GM12878 (cell line): ENCODE measurements around the gene SVIL. TPM values are rescaled to one million over a fixed set of nuclear protein-coding genes. Genes with fewer than 3 reads are reported as not detected.

Source experiments
- ATAC-seq: fragments of 200-7000 bp; cut with Tn5 transposase; 3 replicates; pipeline ENCODE4 v1.9.1; 2020; ENCODE audit warnings: mild to moderate bottlenecking, moderate library complexity
- BruUV-seq: library from RNA; stranded (reverse); fragments of 400-500 nt; replicated peaks from 2 replicates; lab custom pipeline; 2021; lab: Mats Ljungman, UMichigan
- CTCF ChIA-PET: fragments of 300-600 bp; sonication (Branson Sonifier 250); formaldehyde crosslinking; extraction: SDS; loops from one replicate; lab custom pipeline; 2021; ENCODE audit warnings: inconsistent platforms; lab: Yijun Ruan, JAX
- POLR2A ChIA-PET: fragments of 350-600 bp; formaldehyde crosslinking; extraction: SDS; loops from one replicate; lab custom pipeline; 2021; ENCODE audit warnings: inconsistent platforms; lab: Charles Lee
- RAD21 ChIA-PET: fragments of 300-600 bp; sonication (Branson Sonifier 250); formaldehyde crosslinking; loops from one replicate; lab custom pipeline; 2023; ENCODE audit warnings: antibody characterized with exemption; ENCODE audit not compliant: unreplicated experiment; lab: Charles Lee
- SMC1A ChIA-PET: fragments of 300-600 bp; sonication (Branson Sonifier 250); formaldehyde crosslinking; loops from one replicate; lab custom pipeline; 2023; ENCODE audit not compliant: unreplicated experiment, uncharacterized antibody; lab: Charles Lee
- DNase-seq: peaks from one replicate; pipeline ENCODE4 v3.0.0-alpha.2; 2011; ENCODE audit warnings: low read depth, low spot score
- FAIRE-seq: peaks from 3 replicates; lab custom pipeline; 2011; peaks lifted over from hg19 to GRCh38; lab: Jason Lieb, UNC
- H2AFZ ChIP-seq: 2 replicates; pipeline ENCODE4 v1.6.0; 2011; ENCODE audit warnings: low read depth, low read length, control low read depth; ENCODE audit not compliant: control insufficient read depth
- H3K27ac ChIP-seq: 2 replicates; pipeline ENCODE4 v1.5.1; 2011; ENCODE audit warnings: control low read depth; ENCODE audit not compliant: control insufficient read depth, insufficient read depth
- H3K27me3 ChIP-seq, 2 experiments: replicated peaks in 1 of 2; 2 replicates each; pipeline versions ENCODE4 v1.6.0 to v1.6.1; 2011; ENCODE audit warnings: low read length in 1 of 2; ENCODE audit not compliant: control insufficient read depth in 2 of 2, insufficient read depth in 2 of 2
- H3K36me3 ChIP-seq, 2 experiments: 2 replicates each; pipeline ENCODE4 v1.5.1; 2011; ENCODE audit warnings: low read length in 1 of 2; ENCODE audit not compliant: control insufficient read depth in 2 of 2, insufficient read depth in 2 of 2
- H3K4me1 ChIP-seq: 2 replicates; pipeline ENCODE4 v1.6.1; 2011; ENCODE audit warnings: mild to moderate bottlenecking, low read length, moderate library complexity, mixed read lengths; ENCODE audit not compliant: control insufficient read depth, insufficient read depth
- H3K4me2 ChIP-seq: 2 replicates; pipeline ENCODE4 v1.6.0; 2011; ENCODE audit warnings: control low read depth; ENCODE audit not compliant: control insufficient read depth, insufficient read depth
- H3K4me3 ChIP-seq: fragments of 200-600 bp; sonication (generic); 2 replicates; pipeline ENCODE4 v1.5.1; 2016
- H3K79me2 ChIP-seq: 2 replicates; pipeline ENCODE4 v1.6.0; 2011; ENCODE audit warnings: low read length; ENCODE audit not compliant: control insufficient read depth, insufficient read depth
- H3K9ac ChIP-seq: 2 replicates; pipeline ENCODE4 v1.8.0; 2011; ENCODE audit warnings: low read length, control low read depth, mixed read lengths; ENCODE audit not compliant: control insufficient read depth, insufficient read depth
- H3K9me3 ChIP-seq: replicated peaks from 3 replicates; pipeline ENCODE4 v1.5.1; 2011; ENCODE audit warnings: mild to moderate bottlenecking, low read length; ENCODE audit not compliant: control insufficient read depth, insufficient read depth
- H4K20me1 ChIP-seq: 2 replicates; pipeline ENCODE4 v1.6.0; 2011; ENCODE audit not compliant: control insufficient read depth, insufficient read depth
- CBX3 ChIP-seq: fragments of 200-600 bp; sonication (generic); IDR thresholded peaks from 2 replicates; pipeline ENCODE4 v1.6.1; 2016; ENCODE audit warnings: low read depth, borderline replicate concordance
- CBX5 ChIP-seq: sonication (generic); IDR thresholded peaks from 2 replicates; pipeline ENCODE4 v1.6.1; 2016; ENCODE audit warnings: low read depth, moderate library complexity, mild to moderate bottlenecking, inconsistent platforms
- CEBPB ChIP-seq, 2 experiments: fragments of 150-350 bp in 1 of 2; IDR thresholded peaks; 2 replicates each; pipeline ENCODE4 v1.6.1; 2012 to 2014; ENCODE audit warnings: low read depth in 2 of 2, low read length in 2 of 2, borderline replicate concordance in 1 of 2, inconsistent platforms in 1 of 2
- CEBPZ ChIP-seq: fragments of 150-350 bp; IDR thresholded peaks from 2 replicates; pipeline ENCODE4 v1.6.1; 2016; ENCODE audit warnings: low read depth, low read length
- CHD2 ChIP-seq: IDR thresholded peaks from 2 replicates; pipeline ENCODE4 v1.6.1; 2011; ENCODE audit warnings: low read depth, low read length, improper control_type of control experiment, borderline replicate concordance
- CHD4 ChIP-seq: fragments of 200-600 bp; sonication (generic); IDR thresholded peaks from 2 replicates; pipeline ENCODE4 v1.6.1; 2016; ENCODE audit warnings: mild to moderate bottlenecking
- DPF2 ChIP-seq: fragments of 450-650 bp; IDR thresholded peaks from 2 replicates; pipeline ENCODE4 v1.6.1; 2017; ENCODE audit warnings: mild to moderate bottlenecking
- ESRRA ChIP-seq: IDR thresholded peaks from 2 replicates; pipeline ENCODE4 v1.6.1; 2012; ENCODE audit warnings: mild to moderate bottlenecking, low read length, improper control_type of control experiment
- SUPT20H ChIP-seq: IDR thresholded peaks from 2 replicates; pipeline ENCODE4 v1.6.1; 2011; ENCODE audit warnings: low read depth, mild to moderate bottlenecking, low read length, moderate library complexity, borderline replicate concordance; ENCODE audit not compliant: control insufficient read depth
- TCF3 ChIP-seq: IDR thresholded peaks from 2 replicates; pipeline ENCODE4 v1.6.1; 2012; ENCODE audit warnings: low read depth, mild to moderate bottlenecking, low read length, borderline replicate concordance; ENCODE audit not compliant: insufficient read depth
- WGBS: methylation state at CpG from one replicate; pipeline ENCODE4 v1.1.6; 2016; ENCODE audit warnings: low lambda C conversion rate; ENCODE audit not compliant: insufficient replicate concordance, insufficient coverage; ENCODE audit errors: missing lambda C conversion rate; 5-methylcytosine and 5-hydroxymethylcytosine counted together
- in situ Hi-C: fragments of 300-500 bp; cut with MboI; formaldehyde crosslinking; loops from 9 replicates; pipeline ENCODE4 v1.14.3; 2018; ENCODE audit warnings: mixed read lengths
- intact Hi-C: fragments of 100-400 bp; cut with micrococcal nuclease; formaldehyde crosslinking; loops from one replicate; pipeline ENCODE4 v1.14.2; 2022; ENCODE audit not compliant: unreplicated experiment
- polyA plus RNA-seq, 11 experiments: library from polyadenylated mRNA; depleted of rRNA in 4 of 11; unstranded in 6 of 11; stranded (reverse) in 5 of 11; fragments of >200 nt; fragmentation: Nextera tagmentation in 4 of 11; fragmentation: Illumina TruSeq in 1 of 11; extraction: Ambion mirVana in 4 of 11; extraction: Trizol in 1 of 11; gene quantifications; 1 replicate in 1 of 11; 2 replicates in 10 of 11; pipeline versions ENCODE4 v1.2.1 to v1.2.3, GENCODE V29; 2011 to 2016; ENCODE audit warnings: inconsistent platforms in 2 of 11, missing spikeins in 2 of 11, low read depth in 1 of 11
- total RNA-seq, 4 experiments: library from RNA; depleted of rRNA in 3 of 4; stranded (reverse); fragments of >200 nt in 3 of 4; fragmentation: Illumina TruSeq in 1 of 4; extraction: Trizol in 1 of 4; gene quantifications; 2 replicates each; pipeline versions ENCODE4 v1.2.1 to v1.2.3, GENCODE V29; 2013 to 2021
- TF ChIP-seq, protein P1 (sequence below): fragments of 450-650 bp; formaldehyde crosslinking; IDR thresholded peaks from 2 replicates; pipeline ENCODE4 v1.4.0; 2022; ENCODE audit warnings: mild to moderate bottlenecking, moderate library complexity
- TF ChIP-seq, protein P2 (sequence below): IDR thresholded peaks from 2 replicates; pipeline ENCODE4 v1.6.1; 2012; ENCODE audit warnings: mild to moderate bottlenecking, low read depth, low read length

The SVIL gene
- total and polyA plus RNA-seq, 10 of the 15 experiments (the other 5 are each of a cell fraction or from before 2014, with no cell fraction given): 0.22 to 1.9 (median 0.87) TPM

GRCh38 chr10:29670761-29671160, 36.0 kb upstream of the SVIL start (continued):
- TF ChIP-seq DPF2 (no peak), CBX3 (no peak), CBX5 (no peak), SUPT20H (no peak)

- no peak overlapping the region for H3K4me3 ChIP-seq
- intact Hi-C loops (no loop called here), in situ Hi-C loops (no loop called here)
- CTCF ChIA-PET: no interaction called here
- H2AFZ ChIP-seq: no peak overlapping the region
- H3K27ac ChIP-seq: no peak overlapping the region
- H3K9ac ChIP-seq: no peak overlapping the region
- H4K20me1 ChIP-seq: no peaks in the 10 kb centered on the region
- POLR2A ChIA-PET: no interaction called here
- H3K4me1 ChIP-seq: no peaks in the 10 kb centered on the region
- SMC1A ChIA-PET: no interaction called here
- RAD21 ChIA-PET: no interaction called here
- WGBS: 20% methylated on average over 3 of the region's 3 CpGs
- DNase-seq (no peak), FAIRE-seq (no peak), ATAC-seq (peak; percentile 38; the same call in 1 of the 3 replicates)
- H3K27me3 ChIP-seq: no peaks in the 10 kb centered on the region
- no peak overlapping the region for H3K4me2 ChIP-seq
- BruUV-seq: no TSS peak
- no peaks in the 10 kb centered on the region for H3K36me3 ChIP-seq
- H3K79me2 ChIP-seq: no peaks in the 10 kb centered on the region
- no peaks in the 10 kb centered on the region; the same call in 2 of the 3 replicates for H3K9me3 ChIP-seq
- TF ChIP-seq, protein P1, sequence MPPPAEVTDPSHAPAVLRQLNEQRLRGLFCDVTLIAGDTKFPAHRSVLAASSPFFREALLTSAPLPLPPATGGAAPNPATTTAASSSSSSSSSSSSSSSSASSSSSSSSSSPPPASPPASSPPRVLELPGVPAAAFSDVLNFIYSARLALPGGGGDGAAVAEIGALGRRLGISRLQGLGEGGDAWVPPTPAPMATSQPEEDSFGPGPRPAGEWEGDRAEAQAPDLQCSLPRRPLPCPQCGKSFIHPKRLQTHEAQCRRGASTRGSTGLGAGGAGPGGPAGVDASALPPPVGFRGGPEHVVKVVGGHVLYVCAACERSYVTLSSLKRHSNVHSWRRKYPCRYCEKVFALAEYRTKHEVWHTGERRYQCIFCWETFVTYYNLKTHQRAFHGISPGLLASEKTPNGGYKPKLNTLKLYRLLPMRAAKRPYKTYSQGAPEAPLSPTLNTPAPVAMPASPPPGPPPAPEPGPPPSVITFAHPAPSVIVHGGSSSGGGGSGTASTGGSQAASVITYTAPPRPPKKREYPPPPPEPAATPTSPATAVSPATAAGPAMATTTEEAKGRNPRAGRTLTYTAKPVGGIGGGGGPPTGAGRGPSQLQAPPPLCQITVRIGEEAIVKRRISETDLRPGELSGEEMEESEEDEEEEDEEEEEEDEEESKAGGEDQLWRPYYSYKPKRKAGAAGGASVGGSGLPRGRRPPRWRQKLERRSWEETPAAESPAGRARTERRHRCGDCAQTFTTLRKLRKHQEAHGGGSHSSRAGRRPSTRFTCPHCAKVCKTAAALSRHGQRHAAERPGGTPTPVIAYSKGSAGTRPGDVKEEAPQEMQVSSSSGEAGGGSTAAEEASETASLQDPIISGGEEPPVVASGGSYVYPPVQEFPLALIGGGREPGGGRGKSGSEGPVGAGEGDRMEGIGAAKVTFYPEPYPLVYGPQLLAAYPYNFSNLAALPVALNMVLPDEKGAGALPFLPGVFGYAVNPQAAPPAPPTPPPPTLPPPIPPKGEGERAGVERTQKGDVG (CRISPR knock-in tag): no peak
- TF ChIP-seq CEBPB (IDR thresholded peaks at IDR 0.05; ENCODE audit: borderline replicate concordance in 1 of 2, low read depth in 2 of 2, low read length in 2 of 2) (no peak), CEBPZ (no peak), ESRRA (no peak), TCF3 (no peak), CHD2 (no peak), CHD4 (no peak)
- TF ChIP-seq, protein P2, sequence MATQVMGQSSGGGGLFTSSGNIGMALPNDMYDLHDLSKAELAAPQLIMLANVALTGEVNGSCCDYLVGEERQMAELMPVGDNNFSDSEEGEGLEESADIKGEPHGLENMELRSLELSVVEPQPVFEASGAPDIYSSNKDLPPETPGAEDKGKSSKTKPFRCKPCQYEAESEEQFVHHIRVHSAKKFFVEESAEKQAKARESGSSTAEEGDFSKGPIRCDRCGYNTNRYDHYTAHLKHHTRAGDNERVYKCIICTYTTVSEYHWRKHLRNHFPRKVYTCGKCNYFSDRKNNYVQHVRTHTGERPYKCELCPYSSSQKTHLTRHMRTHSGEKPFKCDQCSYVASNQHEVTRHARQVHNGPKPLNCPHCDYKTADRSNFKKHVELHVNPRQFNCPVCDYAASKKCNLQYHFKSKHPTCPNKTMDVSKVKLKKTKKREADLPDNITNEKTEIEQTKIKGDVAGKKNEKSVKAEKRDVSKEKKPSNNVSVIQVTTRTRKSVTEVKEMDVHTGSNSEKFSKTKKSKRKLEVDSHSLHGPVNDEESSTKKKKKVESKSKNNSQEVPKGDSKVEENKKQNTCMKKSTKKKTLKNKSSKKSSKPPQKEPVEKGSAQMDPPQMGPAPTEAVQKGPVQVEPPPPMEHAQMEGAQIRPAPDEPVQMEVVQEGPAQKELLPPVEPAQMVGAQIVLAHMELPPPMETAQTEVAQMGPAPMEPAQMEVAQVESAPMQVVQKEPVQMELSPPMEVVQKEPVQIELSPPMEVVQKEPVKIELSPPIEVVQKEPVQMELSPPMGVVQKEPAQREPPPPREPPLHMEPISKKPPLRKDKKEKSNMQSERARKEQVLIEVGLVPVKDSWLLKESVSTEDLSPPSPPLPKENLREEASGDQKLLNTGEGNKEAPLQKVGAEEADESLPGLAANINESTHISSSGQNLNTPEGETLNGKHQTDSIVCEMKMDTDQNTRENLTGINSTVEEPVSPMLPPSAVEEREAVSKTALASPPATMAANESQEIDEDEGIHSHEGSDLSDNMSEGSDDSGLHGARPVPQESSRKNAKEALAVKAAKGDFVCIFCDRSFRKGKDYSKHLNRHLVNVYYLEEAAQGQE: no peak
Observed at GRCh38 chr10:29669149-29669548, 34.4 kb upstream of the SVIL start.
